ENCODE data around the gene RPTN. TPM values are rescaled to one million over a fixed set of nuclear protein-coding genes. Genes with fewer than 3 reads are reported as not detected.

RPTN gene
- polyA plus RNA-seq, 2 of the 4 experiments (the other 2 are of a cell fraction), result not detected

DNA sequence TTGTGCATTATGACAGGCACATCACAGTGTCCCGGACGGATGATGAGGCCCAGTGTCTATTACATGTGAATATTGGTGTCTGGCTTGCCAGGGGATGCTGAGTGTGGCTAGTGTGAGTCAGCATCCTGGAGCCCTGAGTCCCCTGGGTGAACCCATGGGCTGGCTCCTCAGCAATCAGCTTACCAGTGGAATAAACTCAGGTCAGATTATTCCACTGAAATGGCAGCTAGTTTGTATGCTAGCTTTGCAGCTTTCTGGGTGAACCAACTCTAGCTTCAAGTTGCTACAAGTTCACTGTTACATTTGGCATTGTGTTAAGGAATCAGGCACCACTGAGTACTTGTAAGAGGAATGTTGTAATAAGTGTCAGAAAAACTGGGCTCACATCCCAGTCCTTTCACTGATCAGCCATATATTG is 23.9 kb upstream of the RPTN start:
- ChIA-PET CTCF (interaction anchor here (0.9 to 18.0 kb wide), 12 partner anchors 13 to 321 kb away, joined by 3 to 357 read pairs (median 52); partner anchors contain the start of gene TCHH), POLR2A (no interaction called here)
- TF ChIP-seq MAZ (IDR thresholded peaks at IDR 0.05; ENCODE audit: borderline replicate concordance, low read depth, low read length) (no peak), TP53 (CRISPR knock-in tag; IDR thresholded peaks at IDR 0.05) (no peak), ZSCAN20 (CRISPR knock-in tag; IDR thresholded peaks at IDR 0.05) (no peak), NPAS2 (CRISPR knock-in tag; IDR thresholded peaks at IDR 0.05; ENCODE audit: borderline replicate concordance) (no peak), SREBF2 (IDR thresholded peaks at IDR 0.05) (no peak), MAFK (IDR thresholded peaks at IDR 0.05; ENCODE audit: partially characterized antibody) (peak; percentile 60), FOSL2 (IDR thresholded peaks at IDR 0.05) (0 out of 2 replicates have a peak, but pooled peaks have one; percentile 17), FOSL2 (CRISPR knock-in tag; IDR thresholded peaks at IDR 0.05) (0 out of 2 replicates have a peak, but pooled peaks have one; percentile 17)
- TF ChIP-seq, protein P1, sequence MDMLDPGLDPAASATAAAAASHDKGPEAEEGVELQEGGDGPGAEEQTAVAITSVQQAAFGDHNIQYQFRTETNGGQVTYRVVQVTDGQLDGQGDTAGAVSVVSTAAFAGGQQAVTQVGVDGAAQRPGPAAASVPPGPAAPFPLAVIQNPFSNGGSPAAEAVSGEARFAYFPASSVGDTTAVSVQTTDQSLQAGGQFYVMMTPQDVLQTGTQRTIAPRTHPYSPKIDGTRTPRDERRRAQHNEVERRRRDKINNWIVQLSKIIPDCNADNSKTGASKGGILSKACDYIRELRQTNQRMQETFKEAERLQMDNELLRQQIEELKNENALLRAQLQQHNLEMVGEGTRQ (IDR thresholded peaks at IDR 0.05), result no peak
- peak overlapping the region; percentile 9 for H3K4me2 ChIP-seq
- no peaks in the 10 kb centered on the region for H3K9me3 ChIP-seq
- DNase-seq (ENCODE audit: low read depth in 1 of 2, low spot score in 1 of 2) (peak in 1 of 2 experiments; percentile 58), ATAC-seq (peak; percentile 67 to 68), FAIRE-seq (no peak)
- peak overlapping the region; percentile 34 to 65 for H3K27ac ChIP-seq
- 3% methylated on average over 2 of the region's 2 CpGs for WGBS (ENCODE audit: missing lambda C conversion rate)
- no peak overlapping the region for H3K4me3 ChIP-seq
- peaks cover 14% of the 10 kb centered on the region for H3K4me1 ChIP-seq

DNA sequence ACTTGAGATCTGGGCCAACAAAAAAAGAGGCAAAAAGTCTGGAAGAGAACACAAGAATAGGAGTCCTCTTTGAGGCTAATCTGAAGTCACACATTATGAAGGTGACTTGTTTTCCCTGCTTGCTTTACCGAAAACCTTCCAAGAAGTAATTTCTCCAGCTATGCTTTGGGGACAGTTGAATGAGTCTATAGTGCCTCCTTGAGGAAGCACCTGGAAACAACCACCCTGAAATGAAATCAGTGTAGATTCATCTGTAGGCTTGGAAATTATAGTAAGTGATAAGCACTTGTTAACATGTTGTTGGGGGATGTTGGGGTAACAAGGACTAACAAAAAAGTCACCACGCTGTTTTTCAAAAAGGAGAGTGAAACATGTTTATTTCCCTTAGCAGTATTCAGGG is 23.4 kb upstream of the RPTN start:
- CTCF ChIA-PET, result interaction anchor here (0.5 to 18.0 kb wide), 11 partner anchors 12 to 322 kb away, joined by 3 to 357 read pairs (median 89); partner anchors contain the start of gene TCHH
- WGBS (ENCODE audit: missing lambda C conversion rate), result 61% methylated on average over 2 of the region's 2 CpGs
- DNase-seq (ENCODE audit: low read depth in 1 of 2, low spot score in 1 of 2) (peak in 1 of 2 experiments; percentile 38), FAIRE-seq (no peak), ATAC-seq (no peak)
- TF ChIP-seq CBX2 (IDR thresholded peaks at IDR 0.05; ENCODE audit: borderline replicate concordance, low read depth), result no peak
- no peak for TF ChIP-seq HEYL (CRISPR knock-in tag; IDR thresholded peaks at IDR 0.05)
- TF ChIP-seq, protein P2, sequence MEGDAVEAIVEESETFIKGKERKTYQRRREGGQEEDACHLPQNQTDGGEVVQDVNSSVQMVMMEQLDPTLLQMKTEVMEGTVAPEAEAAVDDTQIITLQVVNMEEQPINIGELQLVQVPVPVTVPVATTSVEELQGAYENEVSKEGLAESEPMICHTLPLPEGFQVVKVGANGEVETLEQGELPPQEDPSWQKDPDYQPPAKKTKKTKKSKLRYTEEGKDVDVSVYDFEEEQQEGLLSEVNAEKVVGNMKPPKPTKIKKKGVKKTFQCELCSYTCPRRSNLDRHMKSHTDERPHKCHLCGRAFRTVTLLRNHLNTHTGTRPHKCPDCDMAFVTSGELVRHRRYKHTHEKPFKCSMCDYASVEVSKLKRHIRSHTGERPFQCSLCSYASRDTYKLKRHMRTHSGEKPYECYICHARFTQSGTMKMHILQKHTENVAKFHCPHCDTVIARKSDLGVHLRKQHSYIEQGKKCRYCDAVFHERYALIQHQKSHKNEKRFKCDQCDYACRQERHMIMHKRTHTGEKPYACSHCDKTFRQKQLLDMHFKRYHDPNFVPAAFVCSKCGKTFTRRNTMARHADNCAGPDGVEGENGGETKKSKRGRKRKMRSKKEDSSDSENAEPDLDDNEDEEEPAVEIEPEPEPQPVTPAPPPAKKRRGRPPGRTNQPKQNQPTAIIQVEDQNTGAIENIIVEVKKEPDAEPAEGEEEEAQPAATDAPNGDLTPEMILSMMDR (IDR thresholded peaks at IDR 0.05), result peak; percentile 65
- no peak for TF ChIP-seq ZSCAN20 (CRISPR knock-in tag; IDR thresholded peaks at IDR 0.05)
- TF ChIP-seq, protein P3, sequence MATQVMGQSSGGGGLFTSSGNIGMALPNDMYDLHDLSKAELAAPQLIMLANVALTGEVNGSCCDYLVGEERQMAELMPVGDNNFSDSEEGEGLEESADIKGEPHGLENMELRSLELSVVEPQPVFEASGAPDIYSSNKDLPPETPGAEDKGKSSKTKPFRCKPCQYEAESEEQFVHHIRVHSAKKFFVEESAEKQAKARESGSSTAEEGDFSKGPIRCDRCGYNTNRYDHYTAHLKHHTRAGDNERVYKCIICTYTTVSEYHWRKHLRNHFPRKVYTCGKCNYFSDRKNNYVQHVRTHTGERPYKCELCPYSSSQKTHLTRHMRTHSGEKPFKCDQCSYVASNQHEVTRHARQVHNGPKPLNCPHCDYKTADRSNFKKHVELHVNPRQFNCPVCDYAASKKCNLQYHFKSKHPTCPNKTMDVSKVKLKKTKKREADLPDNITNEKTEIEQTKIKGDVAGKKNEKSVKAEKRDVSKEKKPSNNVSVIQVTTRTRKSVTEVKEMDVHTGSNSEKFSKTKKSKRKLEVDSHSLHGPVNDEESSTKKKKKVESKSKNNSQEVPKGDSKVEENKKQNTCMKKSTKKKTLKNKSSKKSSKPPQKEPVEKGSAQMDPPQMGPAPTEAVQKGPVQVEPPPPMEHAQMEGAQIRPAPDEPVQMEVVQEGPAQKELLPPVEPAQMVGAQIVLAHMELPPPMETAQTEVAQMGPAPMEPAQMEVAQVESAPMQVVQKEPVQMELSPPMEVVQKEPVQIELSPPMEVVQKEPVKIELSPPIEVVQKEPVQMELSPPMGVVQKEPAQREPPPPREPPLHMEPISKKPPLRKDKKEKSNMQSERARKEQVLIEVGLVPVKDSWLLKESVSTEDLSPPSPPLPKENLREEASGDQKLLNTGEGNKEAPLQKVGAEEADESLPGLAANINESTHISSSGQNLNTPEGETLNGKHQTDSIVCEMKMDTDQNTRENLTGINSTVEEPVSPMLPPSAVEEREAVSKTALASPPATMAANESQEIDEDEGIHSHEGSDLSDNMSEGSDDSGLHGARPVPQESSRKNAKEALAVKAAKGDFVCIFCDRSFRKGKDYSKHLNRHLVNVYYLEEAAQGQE (IDR thresholded peaks at IDR 0.05), result no peak
- TF ChIP-seq FOSL2 (IDR thresholded peaks at IDR 0.05), result no peak
- TF ChIP-seq FOSL2 (CRISPR knock-in tag; IDR thresholded peaks at IDR 0.05), result no peak
- no peak for TF ChIP-seq CHD2 (IDR thresholded peaks at IDR 0.05; ENCODE audit: low read length, partially characterized antibody)
- no peak for TF ChIP-seq RFX5 (IDR thresholded peaks at IDR 0.05)
- no peak for TF ChIP-seq RCOR1 (IDR thresholded peaks at IDR 0.05; ENCODE audit: low read depth, low read length)
- TF ChIP-seq RAD21 (conservative IDR thresholded peaks at IDR 0.05 in 1 of 2, IDR thresholded peaks at IDR 0.05 in 1 of 2), result peak; percentile 68 to 72
- no peak for TF ChIP-seq NPAS2 (CRISPR knock-in tag; IDR thresholded peaks at IDR 0.05; ENCODE audit: borderline replicate concordance)
- no peak for TF ChIP-seq JUNB (IDR thresholded peaks at IDR 0.05)
- TF ChIP-seq GATA3 (IDR thresholded peaks at IDR 0.05; ENCODE audit: borderline replicate concordance), result no peak
- TF ChIP-seq RARB (CRISPR knock-in tag; IDR thresholded peaks at IDR 0.05), result no peak
- no peak for TF ChIP-seq ZC3H11A (IDR thresholded peaks at IDR 0.05)
- no peak for TF ChIP-seq KDM5A (IDR thresholded peaks at IDR 0.05)
- TF ChIP-seq, protein P4, sequence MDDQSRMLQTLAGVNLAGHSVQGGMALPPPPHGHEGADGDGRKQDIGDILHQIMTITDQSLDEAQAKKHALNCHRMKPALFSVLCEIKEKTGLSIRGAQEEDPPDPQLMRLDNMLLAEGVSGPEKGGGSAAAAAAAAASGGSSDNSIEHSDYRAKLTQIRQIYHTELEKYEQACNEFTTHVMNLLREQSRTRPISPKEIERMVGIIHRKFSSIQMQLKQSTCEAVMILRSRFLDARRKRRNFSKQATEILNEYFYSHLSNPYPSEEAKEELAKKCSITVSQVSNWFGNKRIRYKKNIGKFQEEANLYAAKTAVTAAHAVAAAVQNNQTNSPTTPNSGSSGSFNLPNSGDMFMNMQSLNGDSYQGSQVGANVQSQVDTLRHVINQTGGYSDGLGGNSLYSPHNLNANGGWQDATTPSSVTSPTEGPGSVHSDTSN (IDR thresholded peaks at IDR 0.05), result no peak
- TF ChIP-seq, protein P5, sequence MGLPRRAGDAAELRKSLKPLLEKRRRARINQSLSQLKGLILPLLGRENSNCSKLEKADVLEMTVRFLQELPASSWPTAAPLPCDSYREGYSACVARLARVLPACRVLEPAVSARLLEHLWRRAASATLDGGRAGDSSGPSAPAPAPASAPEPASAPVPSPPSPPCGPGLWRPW (IDR thresholded peaks at IDR 0.05), result no peak
- TF ChIP-seq KDM1A (IDR thresholded peaks at IDR 0.05; ENCODE audit: low read depth), result no peak
- no peak for TF ChIP-seq TP53 (CRISPR knock-in tag; IDR thresholded peaks at IDR 0.05)
- no peak for TF ChIP-seq RNF2 (IDR thresholded peaks at IDR 0.05; ENCODE audit: borderline replicate concordance, low read depth)
- no peak for TF ChIP-seq POLR2AphosphoS2 (conservative IDR thresholded peaks at IDR 0.05; ENCODE audit: low read length)
- peak; percentile 72 for TF ChIP-seq SMC3 (IDR thresholded peaks at IDR 0.05)
- H3K4me2 ChIP-seq, result peak overlapping the region; percentile 9; the same call in 2 of the 3 replicates
- H3K27ac ChIP-seq, result peak overlapping the region; percentile 37 to 65; a peak in 5 of 6 replicates
- H3K4me3 ChIP-seq, result no peak overlapping the region
- peaks cover 14% of the 10 kb centered on the region for H3K4me1 ChIP-seq
- POLR2A ChIA-PET, result interaction anchor here (0.6 kb wide), 1 partner anchor 134 kb away, joined by 3 read pairs; no protein-coding TSS in a partner anchor
- H3K9me3 ChIP-seq, result no peaks in the 10 kb centered on the region
